HepG2 (cell line): ENCODE measurements around the gene PCLO. TPM values are rescaled to one million over a fixed set of nuclear protein-coding genes. Genes with fewer than 3 reads are reported as not detected.

Experiments
- ATAC-seq: fragments of 200-7000 bp; cut with Tn5 transposase; 3 replicates; pipeline ENCODE4 v1.9.1; 2020; ENCODE audit warnings: mild to moderate bottlenecking, moderate library complexity
- BruUV-seq: library from RNA; stranded (reverse); fragments of 400-500 nt; replicated peaks from 2 replicates; lab custom pipeline; 2021; lab: Mats Ljungman, UMichigan
- CTCF ChIA-PET: fragments of 300-600 bp; formaldehyde crosslinking; extraction: SDS; loops from one replicate; lab custom pipeline; 2021; ENCODE audit warnings: low total read pairs, inconsistent platforms, low intra/inter-chr PET ratio; lab: Yijun Ruan, JAX
- POLR2A ChIA-PET: fragments of 350-600 bp; sonication (Branson Sonifier 250); formaldehyde crosslinking; loops from one replicate; lab custom pipeline; 2020; ENCODE audit warnings: antibody characterized with exemption, inconsistent platforms; lab: Yijun Ruan, JAX
- DNase-seq: peaks from one replicate; pipeline ENCODE4 v3.0.0-alpha.2; 2015; ENCODE audit warnings: low spot score
- FAIRE-seq: peaks from 3 replicates; lab custom pipeline; 2011; peaks lifted over from hg19 to GRCh38; lab: Jason Lieb, UNC
- H2AFZ ChIP-seq: one replicate; pipeline ENCODE4 v1.6.1; 2011; ENCODE audit warnings: low read length, inconsistent platforms
- H3K27ac ChIP-seq: fragments of 300-600 bp; 3 replicates; pipeline ENCODE4 v1.8.0; 2011; ENCODE audit warnings: mixed run types, mild to moderate bottlenecking, mixed read lengths, low read length, inconsistent platforms; ENCODE audit not compliant: insufficient read depth; ENCODE audit errors: extremely low read length
- H3K27me3 ChIP-seq, 2 experiments: fragments of 200-600 bp in 1 of 2; 2 replicates in 1 of 2; 3 replicates in 1 of 2; pipeline versions ENCODE4 v1.6.0 to v1.8.0; 2011; ENCODE audit warnings: low read length in 2 of 2, mild to moderate bottlenecking in 2 of 2, moderate library complexity in 2 of 2, inconsistent platforms in 1 of 2; ENCODE audit not compliant: insufficient read depth in 2 of 2, control insufficient read depth in 1 of 2
- H3K36me3 ChIP-seq, 2 experiments: fragments of 200-600 bp in 1 of 2; replicated peaks in 1 of 2; 2 replicates in 1 of 2; 3 replicates in 1 of 2; pipeline versions ENCODE4 v1.5.1 to v1.8.0; 2011; ENCODE audit warnings: low read length in 2 of 2, inconsistent platforms in 1 of 2; ENCODE audit not compliant: insufficient read depth in 2 of 2, control insufficient read depth in 1 of 2
- H3K4me1 ChIP-seq: 2 replicates; pipeline ENCODE4 v1.5.1; 2012; ENCODE audit warnings: low read length, inconsistent platforms; ENCODE audit not compliant: insufficient read depth
- H3K4me2 ChIP-seq: 2 replicates; pipeline ENCODE4 v1.6.0; 2011; ENCODE audit warnings: low read depth, low read length, inconsistent platforms
- H3K4me3 ChIP-seq, 3 experiments: fragments of 200-600 bp in 1 of 3; sonication (generic), shearing (Covaris generic) in 1 of 3; replicated peaks in 1 of 3; 2 replicates each; pipeline ENCODE4 v1.5.1; 2011 to 2016; ENCODE audit warnings: low read length in 3 of 3, inconsistent platforms in 2 of 3, low read depth in 2 of 3, mild to moderate bottlenecking in 2 of 3, control low read depth in 1 of 3, mixed read lengths in 1 of 3; ENCODE audit not compliant: insufficient read depth in 1 of 3
- H3K79me2 ChIP-seq: one replicate; pipeline ENCODE4 v1.6.1; 2011; ENCODE audit warnings: low read length, inconsistent platforms; ENCODE audit not compliant: insufficient read depth
- H3K9ac ChIP-seq: 2 replicates; pipeline ENCODE4 v1.6.0; 2011; ENCODE audit warnings: mild to moderate bottlenecking, low read depth, low read length, inconsistent platforms; ENCODE audit not compliant: insufficient read depth
- H3K9me3 ChIP-seq: 2 replicates; pipeline ENCODE4 v1.5.1; 2012; ENCODE audit warnings: mild to moderate bottlenecking, low read length
- H4K20me1 ChIP-seq: 2 replicates; pipeline ENCODE4 v1.6.0; 2011; ENCODE audit warnings: inconsistent platforms, mild to moderate bottlenecking, low read length, moderate library complexity; ENCODE audit not compliant: insufficient read depth
- AGO2 ChIP-seq: fragments of 200-400 bp; formaldehyde crosslinking; optimal IDR thresholded peaks from 2 replicates; pipeline ENCODE3; 2017; ENCODE audit warnings: mild to moderate bottlenecking, low read depth, low read length, moderate library complexity
- BCLAF1 ChIP-seq: fragments of 450-650 bp; IDR thresholded peaks from 2 replicates; pipeline ENCODE4 v1.6.1; 2017; ENCODE audit warnings: mild to moderate bottlenecking
- EED ChIP-seq: sonication (generic); formaldehyde crosslinking; IDR thresholded peaks from 2 replicates; pipeline ENCODE4 v1.5.0; 2020; ENCODE audit warnings: mild to moderate bottlenecking, missing genetic modification reagents
- FOSL1 ChIP-seq: sonication (generic); formaldehyde crosslinking; IDR thresholded peaks from 2 replicates; pipeline ENCODE4 v1.9.0; 2021; ENCODE audit warnings: missing genetic modification reagents, borderline replicate concordance
- JUN ChIP-seq: sonication (generic); formaldehyde crosslinking; IDR thresholded peaks from 2 replicates; pipeline ENCODE4 v1.4.0; 2020; ENCODE audit warnings: mild to moderate bottlenecking, missing genetic modification reagents
- KDM4B ChIP-seq: sonication (generic); formaldehyde crosslinking; IDR thresholded peaks from 2 replicates; pipeline ENCODE4 v1.4.0; 2020; ENCODE audit warnings: missing genetic modification reagents
- KLF16 ChIP-seq, 2 experiments: sonication (generic) in 1 of 2; formaldehyde crosslinking in 1 of 2; IDR thresholded peaks; 2 replicates each; pipeline versions ENCODE4 v1.6.1 to v1.8.0; 2016 to 2023; ENCODE audit warnings: missing genetic modification reagents in 2 of 2, missing compliant biosample characterization in 1 of 2
- MXI1 ChIP-seq: IDR thresholded peaks from 3 replicates; pipeline ENCODE4 v1.6.1; 2012; ENCODE audit warnings: low read depth, low read length, inconsistent platforms, borderline replicate concordance
- PHF8 ChIP-seq: sonication (generic); formaldehyde crosslinking; IDR thresholded peaks from 2 replicates; pipeline ENCODE4 v1.5.0; 2020; ENCODE audit warnings: missing genetic modification reagents
- POLR2AphosphoS5 ChIP-seq: IDR thresholded peaks from 2 replicates; pipeline ENCODE4 v1.6.1; 2012; ENCODE audit warnings: low read depth, low read length
- RFX5 ChIP-seq: IDR thresholded peaks from 2 replicates; pipeline ENCODE4 v1.6.1; 2011; ENCODE audit warnings: low read depth, low read length, improper control_type of control experiment
- SALL1 ChIP-seq: sonication (generic); formaldehyde crosslinking; IDR thresholded peaks from 2 replicates; pipeline ENCODE4 v1.8.0; 2022; ENCODE audit warnings: mild to moderate bottlenecking, missing genetic modification reagents
- SIN3B ChIP-seq: fragments of 150-350 bp; IDR thresholded peaks from 2 replicates; pipeline ENCODE4 v1.6.1; 2014; ENCODE audit warnings: low read length
- SRF ChIP-seq: IDR thresholded peaks from 2 replicates; pipeline ENCODE4 v1.6.1; 2011; ENCODE audit warnings: mild to moderate bottlenecking, low read depth, low read length, moderate library complexity
- ZBED4 ChIP-seq: sonication (generic); formaldehyde crosslinking; IDR thresholded peaks from 2 replicates; pipeline ENCODE4 v1.4.0; 2020; ENCODE audit warnings: missing genetic modification reagents, borderline replicate concordance
- in situ Hi-C: cut with HindIII; loops from 2 replicates; pipeline ENCODE4 v1.10.0; 2017; ENCODE audit warnings: low pct_unique_long_range_greater_than_20kb; ENCODE audit not compliant: extremely low pct_ligation_motif_present
- intact Hi-C: fragments of 100-400 bp; cut with micrococcal nuclease; formaldehyde crosslinking; loops from one replicate; pipeline ENCODE4 v1.10.0; 2022; ENCODE audit not compliant: unreplicated experiment
- polyA plus RNA-seq, 8 experiments: library from polyadenylated mRNA; depleted of rRNA in 3 of 8; stranded (reverse) in 7 of 8; unstranded in 1 of 8; fragments of >200 nt; fragmentation: Illumina TruSeq in 4 of 8; extraction: Trizol in 4 of 8; gene quantifications; 2 replicates each; pipeline versions ENCODE4 v1.2.1 to v1.2.3, GENCODE V29; 2011 to 2016; ENCODE audit warnings: low read depth in 4 of 8, missing spikeins in 1 of 8, mixed read lengths in 1 of 8; ENCODE audit not compliant: insufficient read depth in 1 of 8
- total RNA-seq, 5 experiments: library from RNA; depleted of rRNA; stranded (reverse); fragments of >200 nt; fragmentation: Illumina TruSeq; extraction: Trizol; gene quantifications; 2 replicates each; pipeline ENCODE4 v1.2.3, GENCODE V29; 2016; ENCODE audit warnings: low read depth in 1 of 5
- TF ChIP-seq, protein P1 (sequence below): sonication (generic); formaldehyde crosslinking; IDR thresholded peaks from 2 replicates; pipeline ENCODE4 v1.5.1; 2020; ENCODE audit warnings: mild to moderate bottlenecking, missing genetic modification reagents

Gene PCLO
- total and polyA plus RNA-seq, 2 of the 13 experiments (the other 11 are each of a cell fraction or from before 2014, with no cell fraction given): 0.07 to 0.29 TPM

- DNase-seq (no peak), ATAC-seq (no peak), FAIRE-seq (no peak)
- in situ Hi-C loops: loop anchor here (25.0 kb wide), 1 partner anchor 1254 kb away; no protein-coding TSS in a partner anchor
- no peaks in the 10 kb centered on the region for H3K4me1 ChIP-seq
- H4K20me1 ChIP-seq: no peaks in the 10 kb centered on the region
- H2AFZ ChIP-seq: no peak overlapping the region
- H3K4me2 ChIP-seq: no peak overlapping the region
- intact Hi-C loops: no loop called here
- no TSS peak for BruUV-seq
- no peaks in the 10 kb centered on the region for H3K9me3 ChIP-seq
- H3K27ac ChIP-seq: no peak overlapping the region
- H3K36me3 ChIP-seq: no peaks in the 10 kb centered on the region
- TF ChIP-seq MXI1 (no peak), EED (CRISPR knock-in tag) (no peak), POLR2AphosphoS5 (no peak), ZBED4 (CRISPR knock-in tag) (no peak), RFX5 (no peak), SIN3B (no peak), PHF8 (CRISPR knock-in tag) (no peak), SRF (no peak), JUN (no peak), KDM4B (CRISPR knock-in tag) (no peak), SALL1 (CRISPR knock-in tag) (no peak), KLF16 (CRISPR knock-in tag; IDR thresholded peaks at IDR 0.05) (no peak), FOSL1 (CRISPR knock-in tag) (no peak), AGO2 (no peak), BCLAF1 (no peak)
- TF ChIP-seq, protein P1, sequence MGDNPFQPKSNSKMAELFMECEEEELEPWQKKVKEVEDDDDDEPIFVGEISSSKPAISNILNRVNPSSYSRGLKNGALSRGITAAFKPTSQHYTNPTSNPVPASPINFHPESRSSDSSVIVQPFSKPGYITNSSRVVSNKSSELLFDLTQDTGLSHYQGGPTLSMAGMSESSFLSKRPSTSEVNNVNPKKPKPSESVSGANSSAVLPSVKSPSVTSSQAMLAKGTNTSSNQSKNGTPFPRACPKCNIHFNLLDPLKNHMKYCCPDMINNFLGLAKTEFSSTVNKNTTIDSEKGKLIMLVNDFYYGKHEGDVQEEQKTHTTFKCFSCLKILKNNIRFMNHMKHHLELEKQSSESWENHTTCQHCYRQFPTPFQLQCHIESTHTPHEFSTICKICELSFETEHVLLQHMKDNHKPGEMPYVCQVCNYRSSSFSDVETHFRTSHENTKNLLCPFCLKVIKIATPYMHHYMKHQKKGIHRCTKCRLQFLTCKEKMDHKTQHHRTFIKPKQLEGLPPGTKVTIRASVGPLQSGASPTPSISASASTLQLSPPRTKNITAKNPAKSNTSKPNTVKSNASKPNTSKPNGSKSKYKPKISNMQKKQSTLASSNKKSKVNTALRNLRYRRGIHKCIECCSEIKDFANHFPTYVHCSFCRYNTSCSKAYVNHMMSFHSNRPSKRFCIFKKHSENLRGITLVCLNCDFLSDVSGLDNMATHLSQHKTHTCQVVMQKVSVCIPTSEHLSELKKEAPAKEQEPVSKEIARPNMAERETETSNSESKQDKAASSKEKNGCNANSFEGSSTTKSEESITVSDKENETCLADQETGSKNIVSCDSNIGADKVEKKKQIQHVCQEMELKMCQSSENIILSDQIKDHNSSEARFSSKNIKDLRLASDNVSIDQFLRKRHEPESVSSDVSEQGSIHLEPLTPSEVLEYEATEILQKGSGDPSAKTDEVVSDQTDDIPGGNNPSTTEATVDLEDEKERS (CRISPR knock-in tag): no peak
- H3K79me2 ChIP-seq: no peaks in the 10 kb centered on the region
- no peak overlapping the region for H3K9ac ChIP-seq
- CTCF ChIA-PET: no interaction called here
- H3K27me3 ChIP-seq: no peaks in the 10 kb centered on the region
- POLR2A ChIA-PET: no interaction called here
- H3K4me3 ChIP-seq: no peak overlapping the region
Observed at GRCh38 chr7:82741493-82741892, 421.2 kb downstream of the PCLO start.
